Kidney capillary endothelial cell (primary cell): ENCODE data around the gene CCDC127.
"Not testable (repeated sequence)": the region's sequence is repeated elsewhere in the genome, so short reads cannot be mapped to it uniquely, and the experiment has no call there.

ENCODE experiments used
- DNase-seq: peaks from one replicate; pipeline ENCODE4 v3.0.0-alpha.2; 2018; ENCODE audit warnings: low spot score

Gene CCDC127

GRCh38 chr5:172421-172820 is 45.5 kb downstream of the CCDC127 start:
- no peak for DNase-seq

- DNase-seq: no peak
Measured at GRCh38 chr5:171801-172331, 46.1 kb downstream of the CCDC127 start.

GRCh38 chr5:170971-171800 is 46.8 kb downstream of the CCDC127 start:
- DNase-seq: no peak

GRCh38 chr5:169728-170094 is 48.2 kb downstream of the CCDC127 start:
- no peak for DNase-seq

- DNase-seq: peak; percentile 87
Measured at GRCh38 chr5:169071-169727, 48.8 kb downstream of the CCDC127 start.

- peak; percentile 84 for DNase-seq
Measured at GRCh38 chr5:167982-168660, 49.8 kb downstream of the CCDC127 start.

- DNase-seq: no peak
Measured at GRCh38 chr5:167511-167910, 50.4 kb downstream of the CCDC127 start.

GRCh38 chr5:166441-167372 is 51.2 kb downstream of the CCDC127 start:
- no peak for DNase-seq

GRCh38 chr5:164783-165182 is 53.2 kb downstream of the CCDC127 start:
- not testable (repeated sequence) for DNase-seq

- no peak for DNase-seq
Measured at GRCh38 chr5:164244-164643, 53.7 kb downstream of the CCDC127 start.

GRCh38 chr5:163841-164240 is 54.1 kb downstream of the CCDC127 start:
- DNase-seq: no peak

GRCh38 chr5:163338-163620 is 54.7 kb downstream of the CCDC127 start:
- DNase-seq: no peak

- no peak for DNase-seq
Measured at GRCh38 chr5:162565-163337, 55.2 kb downstream of the CCDC127 start.

- no peak for DNase-seq
Measured at GRCh38 chr5:162190-162564, 55.8 kb downstream of the CCDC127 start.

GRCh38 chr5:161803-162110 is 56.2 kb downstream of the CCDC127 start:
- DNase-seq: no peak

- DNase-seq: no peak
Measured at GRCh38 chr5:160921-161802, 56.8 kb downstream of the CCDC127 start.

- DNase-seq: no peak
Measured at GRCh38 chr5:160173-160510, 57.8 kb downstream of the CCDC127 start.

GRCh38 chr5:159448-160172 is 58.3 kb downstream of the CCDC127 start:
- no peak for DNase-seq

- no peak for DNase-seq
Measured at GRCh38 chr5:158807-159447, 59.0 kb downstream of the CCDC127 start.
